GM12865 (cell line): ENCODE measurements around the gene XKR7.

ENCODE experiments used
- DNase-seq: peaks from one replicate; pipeline ENCODE4 v3.0.0; 2010; ENCODE audit warnings: low read depth
- H3K4me3 ChIP-seq: 2 replicates; pipeline ENCODE4 v1.5.1; 2011; ENCODE audit warnings: mild to moderate bottlenecking, low read depth, low read length, control low read depth
- TF ChIP-seq, protein P1 (sequence below): IDR thresholded peaks from 2 replicates; pipeline ENCODE4 v1.5.1; 2011; ENCODE audit warnings: low read length, control low read depth, low read depth, inconsistent platforms; ENCODE audit not compliant: insufficient read depth; ENCODE audit errors: missing control alignments

The XKR7 gene

DNA sequence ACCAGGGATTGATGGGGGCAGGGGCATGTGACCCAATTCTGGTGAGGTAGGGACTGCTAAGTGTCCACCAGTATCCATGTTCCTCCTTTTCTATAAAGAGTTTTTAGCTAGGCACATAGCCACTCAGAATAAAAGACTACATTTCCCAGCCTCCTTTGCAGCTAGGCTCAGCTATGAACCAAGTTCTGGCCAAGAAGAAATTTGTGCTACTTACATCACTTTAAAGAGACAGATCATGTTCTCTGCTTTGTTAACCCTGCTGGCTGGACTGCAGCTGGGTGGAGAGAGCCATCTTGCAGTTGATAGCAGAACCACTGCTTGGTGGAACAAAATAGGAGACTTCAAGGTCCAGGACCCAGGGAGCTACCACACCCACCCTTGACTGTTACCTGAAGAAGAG, 37.0 kb downstream of the XKR7 start:
- TF ChIP-seq, protein P1, sequence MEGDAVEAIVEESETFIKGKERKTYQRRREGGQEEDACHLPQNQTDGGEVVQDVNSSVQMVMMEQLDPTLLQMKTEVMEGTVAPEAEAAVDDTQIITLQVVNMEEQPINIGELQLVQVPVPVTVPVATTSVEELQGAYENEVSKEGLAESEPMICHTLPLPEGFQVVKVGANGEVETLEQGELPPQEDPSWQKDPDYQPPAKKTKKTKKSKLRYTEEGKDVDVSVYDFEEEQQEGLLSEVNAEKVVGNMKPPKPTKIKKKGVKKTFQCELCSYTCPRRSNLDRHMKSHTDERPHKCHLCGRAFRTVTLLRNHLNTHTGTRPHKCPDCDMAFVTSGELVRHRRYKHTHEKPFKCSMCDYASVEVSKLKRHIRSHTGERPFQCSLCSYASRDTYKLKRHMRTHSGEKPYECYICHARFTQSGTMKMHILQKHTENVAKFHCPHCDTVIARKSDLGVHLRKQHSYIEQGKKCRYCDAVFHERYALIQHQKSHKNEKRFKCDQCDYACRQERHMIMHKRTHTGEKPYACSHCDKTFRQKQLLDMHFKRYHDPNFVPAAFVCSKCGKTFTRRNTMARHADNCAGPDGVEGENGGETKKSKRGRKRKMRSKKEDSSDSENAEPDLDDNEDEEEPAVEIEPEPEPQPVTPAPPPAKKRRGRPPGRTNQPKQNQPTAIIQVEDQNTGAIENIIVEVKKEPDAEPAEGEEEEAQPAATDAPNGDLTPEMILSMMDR = no peak
- DNase-seq = no peak

DNA sequence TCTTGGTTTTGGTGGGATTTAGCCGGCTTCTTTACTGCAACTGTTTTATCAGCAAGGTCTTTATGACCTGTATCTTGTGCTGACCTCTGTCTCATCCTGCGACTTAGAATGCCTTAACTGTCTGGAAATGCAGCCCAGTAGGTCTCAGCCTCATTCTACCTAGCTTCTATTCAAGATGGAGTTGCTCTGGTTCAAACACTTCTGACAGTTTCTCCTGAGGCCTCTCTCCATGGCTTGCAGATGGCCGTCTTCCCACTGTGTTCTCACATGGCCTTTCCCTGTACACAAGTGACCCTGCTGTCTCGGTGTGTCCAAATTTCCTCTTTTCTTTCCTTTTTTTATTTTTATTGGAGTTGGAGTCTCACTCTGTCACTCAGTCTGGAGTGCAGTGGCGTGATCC, 38.1 kb downstream of the XKR7 start:
- no peak overlapping the region for H3K4me3 ChIP-seq
- no peak for DNase-seq
- TF ChIP-seq, protein P1 = no peak

More for the DNA sequence above, 37.0 kb downstream of the XKR7 start:
- H3K4me3 ChIP-seq = no peak overlapping the region

DNA sequence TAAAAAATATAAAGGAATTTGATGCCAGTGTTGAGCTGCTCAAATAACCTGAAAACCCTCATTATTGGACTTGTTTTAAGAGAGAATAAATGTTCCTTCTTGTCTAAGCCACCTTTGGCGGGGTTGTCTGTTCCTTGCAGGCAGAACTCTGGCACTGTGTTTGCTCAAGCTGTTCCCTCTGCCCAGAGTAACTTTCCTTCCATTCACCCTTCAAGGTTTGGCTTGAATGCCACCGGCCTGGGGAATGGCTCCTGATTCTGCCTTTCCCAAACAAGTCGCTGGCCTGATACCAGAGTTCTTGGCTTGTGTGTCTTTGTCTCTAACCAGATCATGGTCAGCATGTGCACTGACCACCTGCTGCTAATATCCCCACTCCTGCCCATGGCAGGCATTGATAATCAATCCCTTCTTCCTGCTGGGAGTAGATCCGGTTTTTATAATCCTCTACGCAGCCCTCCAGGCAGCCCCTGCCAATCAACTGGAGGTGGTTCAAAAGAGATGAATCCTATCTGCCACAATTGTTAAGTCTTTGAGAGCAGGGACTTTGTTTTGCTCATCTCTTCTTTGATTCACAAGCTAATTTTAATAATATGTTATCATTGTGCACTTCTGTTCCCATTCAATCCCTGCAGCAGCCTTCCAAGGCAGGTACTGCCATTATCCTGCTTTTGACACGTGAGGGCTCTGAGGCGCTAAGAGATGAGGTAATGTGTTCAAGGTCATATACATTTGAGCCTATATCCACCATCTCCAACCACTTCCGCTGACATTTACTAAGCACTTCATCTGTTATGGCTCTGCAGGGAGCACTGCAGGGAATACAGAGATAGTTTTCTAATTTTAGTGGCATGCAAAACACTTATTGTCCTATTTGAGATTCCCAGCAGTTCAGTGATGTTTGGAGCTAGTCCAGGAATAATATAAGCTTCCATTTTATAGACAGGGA, 39.2 kb downstream of the XKR7 start:
- H3K4me3 ChIP-seq = no peak overlapping the region
- TF ChIP-seq, protein P1 = no peak
- DNase-seq = no peak

DNA sequence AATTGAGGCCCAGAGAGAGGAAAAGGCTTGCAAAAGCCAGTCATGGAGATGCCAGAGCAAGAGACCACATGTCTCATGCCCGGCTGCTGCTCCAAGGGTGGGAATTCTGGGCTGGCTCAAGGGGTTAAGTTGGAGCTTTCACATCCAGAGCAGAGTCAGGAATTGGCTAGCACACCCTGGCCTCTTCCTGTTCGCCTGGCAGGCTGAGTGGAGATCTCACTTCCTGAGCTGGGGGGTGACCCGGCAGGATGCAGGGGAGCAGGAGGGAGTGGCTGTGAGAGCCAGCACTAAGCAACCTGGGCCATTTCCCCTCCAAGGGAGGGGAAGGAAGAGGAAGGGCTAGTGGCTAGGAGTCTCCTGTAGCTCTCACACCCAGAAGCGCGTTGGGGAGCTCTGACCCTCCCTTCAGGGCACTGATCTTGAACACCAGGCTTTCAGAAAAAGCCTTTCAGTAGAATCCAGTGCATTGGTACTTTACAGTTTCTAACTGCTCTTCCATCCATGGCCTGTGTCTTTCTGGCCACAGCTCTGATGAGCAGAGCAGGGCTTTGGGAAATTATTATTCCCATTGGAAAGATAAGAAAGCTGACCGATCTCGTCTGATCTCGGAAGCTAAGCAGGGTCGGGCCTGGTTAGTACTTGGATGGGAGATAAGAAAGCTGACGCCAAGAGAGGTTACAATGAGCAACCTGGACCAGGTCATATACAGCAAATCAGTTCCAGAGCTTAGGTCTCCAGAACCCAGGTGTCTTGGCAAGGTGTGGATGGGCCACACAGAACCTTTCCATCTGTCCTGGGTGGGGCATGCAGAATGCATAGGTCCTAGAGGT, 40.1 kb downstream of the XKR7 start:
- TF ChIP-seq, protein P1 = no peak
- H3K4me3 ChIP-seq = no peak overlapping the region
- no peak for DNase-seq

DNA sequence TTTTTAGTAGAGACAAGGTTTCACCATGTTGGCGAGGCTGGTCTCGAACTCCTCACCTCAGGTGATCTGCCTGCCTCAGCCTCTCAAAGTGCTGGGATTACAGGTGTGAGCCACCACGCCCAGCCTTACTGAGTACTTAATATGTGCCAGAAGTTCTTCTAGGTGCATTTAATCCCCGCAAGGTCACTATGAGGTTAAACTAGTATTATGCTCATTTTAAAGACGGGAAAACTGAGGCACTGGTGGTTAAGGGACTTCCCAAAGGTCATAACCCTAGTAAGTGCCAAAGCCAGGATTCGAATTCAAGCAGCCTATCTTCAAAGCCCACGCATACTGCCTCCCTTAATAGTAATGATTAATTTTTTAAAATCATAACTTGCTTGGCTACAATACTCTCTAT, 41.6 kb downstream of the XKR7 start:
- no peak for DNase-seq
- TF ChIP-seq, protein P1 = no peak
- H3K4me3 ChIP-seq = no peak overlapping the region

DNA sequence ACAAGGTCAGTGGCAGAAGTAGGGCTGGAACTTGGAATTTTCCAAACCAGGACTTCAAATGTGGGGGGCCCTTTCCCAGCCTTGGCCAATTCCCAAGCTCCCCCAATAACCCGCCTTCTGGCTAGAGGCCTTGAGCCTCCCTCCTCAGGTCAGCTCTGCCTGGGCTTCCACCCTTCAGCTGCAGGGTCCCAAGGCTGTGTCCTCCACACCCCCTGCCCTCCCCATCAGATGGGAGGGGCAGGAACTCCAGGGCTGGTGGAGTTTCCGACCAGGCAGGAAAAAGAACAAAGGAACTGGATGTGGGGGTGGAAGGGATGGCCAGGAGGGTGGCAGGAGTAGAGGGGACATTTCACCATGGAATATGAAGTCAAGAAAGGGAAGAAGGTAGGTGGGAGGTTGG, 42.1 kb downstream of the XKR7 start, which contains the start of gene CCM2L:
TSS of gene CCM2L (plus strand) at position 338 of the 400 bp plus-strand sequence. CDS start at position 355, 17 bp downstream.
- no peak within 1 kb of the TSS for H3K4me3 ChIP-seq
- DNase-seq = no peak
- TF ChIP-seq, protein P1 = no peak
